GM08714 (cell line): ENCODE results near the gene LOXL3.

Experiments
- H3K4me3 ChIP-seq: fragments of 200-500 bp; sonication (Bioruptor generic); 2 replicates; pipeline ENCODE4 v1.5.1; 2014; ENCODE audit warnings: mild to moderate bottlenecking, low read length, inconsistent platforms
- ZNF274 ChIP-seq: IDR thresholded peaks from 2 replicates; pipeline ENCODE4 v1.6.1; 2012; ENCODE audit warnings: mild to moderate bottlenecking, low read depth, low read length

Gene LOXL3

GRCh38 chr2:74582184-74582583, 28.4 kb upstream of the LOXL3 start:
- no peak overlapping the region for H3K4me3 ChIP-seq

GRCh38 chr2:74581463-74581862, 27.7 kb upstream of the LOXL3 start:
- H3K4me3 ChIP-seq = no peak overlapping the region
- no peak for TF ChIP-seq ZNF274

More at GRCh38 chr2:74582184-74582583, 28.4 kb upstream of the LOXL3 start:
- TF ChIP-seq ZNF274 = no peak

GRCh38 chr2:74578408-74578807, 24.7 kb upstream of the LOXL3 start:
- H3K4me3 ChIP-seq = no peak overlapping the region
- TF ChIP-seq ZNF274 = no peak

GRCh38 chr2:74577448-74577847, 23.7 kb upstream of the LOXL3 start:
- no peak for TF ChIP-seq ZNF274
- no peak overlapping the region for H3K4me3 ChIP-seq

GRCh38 chr2:74576863-74577229, 23.1 kb upstream of the LOXL3 start:
- TF ChIP-seq ZNF274 = no peak
- no peak overlapping the region for H3K4me3 ChIP-seq

- no peak for TF ChIP-seq ZNF274
- no peak overlapping the region for H3K4me3 ChIP-seq
Measured at GRCh38 chr2:74576211-74576862, 22.6 kb upstream of the LOXL3 start.

GRCh38 chr2:74575320-74575719, 21.6 kb upstream of the LOXL3 start:
- TF ChIP-seq ZNF274 = no peak
- no peak overlapping the region for H3K4me3 ChIP-seq

- H3K4me3 ChIP-seq = no peak overlapping the region; the same call in 1 of the 2 replicates
- TF ChIP-seq ZNF274 = no peak
Measured at GRCh38 chr2:74573747-74574562, 20.2 kb upstream of the LOXL3 start.

- TF ChIP-seq ZNF274 = no peak
- H3K4me3 ChIP-seq = no peak overlapping the region
Measured at GRCh38 chr2:74572178-74572925, 18.6 kb upstream of the LOXL3 start.

- TF ChIP-seq ZNF274 = no peak
- H3K4me3 ChIP-seq = no peak overlapping the region
Measured at GRCh38 chr2:74571058-74571457, 17.3 kb upstream of the LOXL3 start.

- H3K4me3 ChIP-seq = no peak overlapping the region
- no peak for TF ChIP-seq ZNF274
Measured at GRCh38 chr2:74569686-74570085, 15.9 kb upstream of the LOXL3 start.

GRCh38 chr2:74567881-74568280, 14.1 kb upstream of the LOXL3 start:
- no peak overlapping the region for H3K4me3 ChIP-seq
- TF ChIP-seq ZNF274 = no peak

- TF ChIP-seq ZNF274 = no peak
- H3K4me3 ChIP-seq = no peak overlapping the region
Measured at GRCh38 chr2:74566754-74567085, 13.0 kb upstream of the LOXL3 start.

GRCh38 chr2:74566076-74566753, 12.5 kb upstream of the LOXL3 start:
- H3K4me3 ChIP-seq = no peak overlapping the region

More at GRCh38 chr2:74566076-74566753, 12.5 kb upstream of the LOXL3 start:
- TF ChIP-seq ZNF274 = no peak
